Vagina (tissue), 2 donors: Measurements from ENCODE around the gene PDE10A.

Source experiments
- CTCF ChIP-seq, 3 experiments: fragments of 450-650 bp in 2 of 3; fragments of 200-600 bp in 1 of 3; sonication (generic) in 1 of 3; IDR thresholded peaks; one replicate each; pipeline ENCODE4 v1.5.1; 2017 to 2019; ENCODE audit warnings: antibody characterized with exemption in 3 of 3, mild to moderate bottlenecking in 2 of 3, moderate library complexity in 2 of 3
- POLR2A ChIP-seq, 2 donors: fragments of 450-650 bp; IDR thresholded peaks; one replicate each; pipeline ENCODE4 v1.6.1; 2017; ENCODE audit warnings: antibody characterized with exemption in 2 of 2, mild to moderate bottlenecking in 2 of 2, moderate library complexity in 2 of 2
- POLR2AphosphoS5 ChIP-seq, 2 donors: sonication (generic); formaldehyde crosslinking; IDR thresholded peaks; one replicate each; pipeline ENCODE4 v1.9.0; 2017; ENCODE audit warnings: antibody characterized with exemption in 2 of 2, mild to moderate bottlenecking in 2 of 2, low read depth in 1 of 2; ENCODE audit not compliant: insufficient read depth in 1 of 2

DNA sequence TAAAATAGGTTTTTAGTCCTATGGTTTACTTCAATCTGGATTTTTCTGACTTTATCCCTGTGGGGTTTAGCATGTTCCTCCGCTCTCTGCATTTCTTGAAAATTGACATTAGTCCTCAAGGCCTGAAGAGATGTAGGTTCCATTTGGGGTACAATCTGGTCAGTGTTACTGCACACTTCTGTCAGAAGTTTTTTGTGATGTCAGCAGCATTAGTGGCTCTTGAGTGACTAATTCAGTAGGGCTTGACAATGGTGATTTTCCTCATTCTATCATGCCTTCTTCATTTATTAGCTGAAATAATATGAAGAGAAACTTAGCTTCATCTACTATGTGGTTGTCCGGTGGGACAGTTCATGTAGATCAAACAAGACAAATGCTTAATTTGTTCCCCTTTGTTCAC is 114.6 kb downstream of the PDE10A start:
- TF ChIP-seq POLR2A (IDR thresholded peaks at IDR 0.05), result no peak
- no peak for TF ChIP-seq CTCF (IDR thresholded peaks at IDR 0.05)
- TF ChIP-seq POLR2AphosphoS5 (IDR thresholded peaks at IDR 0.05; ENCODE audit: insufficient read depth in 1 of 2, low read depth in 1 of 2), result no peak
